OCI-LY3 (cell line): Measurements from ENCODE around the gene NRF1.

ENCODE experiments used
- H2AFZ ChIP-seq: fragments of 200-600, 300-600 bp; shearing (Covaris generic); 2 replicates; pipeline ENCODE4 v1.6.0; 2014; ENCODE audit warnings: antibody characterized with exemption, low read depth, low read length
- H3K27ac ChIP-seq: fragments of 200-600, 300-600 bp; sonication (generic); 2 replicates; pipeline ENCODE4 v1.5.1; 2014; ENCODE audit warnings: mild to moderate bottlenecking, low read length, moderate library complexity, mixed read lengths
- H3K27me3 ChIP-seq: fragments of 200-600, 300-600 bp; sonication (generic); 2 replicates; pipeline ENCODE4 v1.6.1; 2014; ENCODE audit warnings: low read depth, low read length, mixed read lengths
- H3K36me3 ChIP-seq: fragments of 200-600, 300-600 bp; sonication (generic); replicated peaks from 2 replicates; pipeline ENCODE3; 2014; ENCODE audit warnings: low read depth, low read length, mixed read lengths
- H3K4me1 ChIP-seq: fragments of 300-600, 200-600 bp; sonication (generic); 2 replicates; pipeline ENCODE4 v1.6.1; 2014; ENCODE audit warnings: low read length, mixed read lengths
- H3K4me2 ChIP-seq: fragments of 200-600, 300-600 bp; sonication (generic); 2 replicates; pipeline ENCODE4 v1.6.1; 2014; ENCODE audit warnings: low read length, mixed read lengths
- H3K4me3 ChIP-seq: fragments of 300-600, 200-600 bp; sonication (generic); 2 replicates; pipeline ENCODE4 v1.5.1; 2014; ENCODE audit warnings: antibody characterized with exemption, mild to moderate bottlenecking, low read length, moderate library complexity
- H3K79me2 ChIP-seq: fragments of 300-600, 200-600 bp; shearing (Covaris generic); 2 replicates; pipeline ENCODE4 v1.6.1; 2014; ENCODE audit warnings: mild to moderate bottlenecking, low read length, mixed read lengths
- H3K9ac ChIP-seq: fragments of 300-600, 200-600 bp; shearing (Covaris generic); 2 replicates; pipeline ENCODE4 v1.6.0; 2014; ENCODE audit warnings: mild to moderate bottlenecking, low read length, moderate library complexity
- H3K9me3 ChIP-seq: fragments of 200-600, 300-600 bp; shearing (Covaris generic); 2 replicates; pipeline ENCODE4 v1.6.1; 2014; ENCODE audit warnings: low read length, mixed read lengths; ENCODE audit not compliant: insufficient read depth
- H4K20me1 ChIP-seq: fragments of 200-600, 300-600 bp; sonication (generic); 2 replicates; pipeline ENCODE4 v1.6.1; 2016; ENCODE audit warnings: low read length, mixed read lengths; ENCODE audit not compliant: insufficient read depth
- CTCF ChIP-seq: fragments of 200-600, 300-600 bp; sonication (generic); IDR thresholded peaks from 2 replicates; pipeline ENCODE4 v1.5.1; 2014; ENCODE audit warnings: antibody characterized with exemption, low read length, low read depth
- EZH2phosphoT487 ChIP-seq: fragments of 200-600 bp; shearing (Covaris generic); IDR thresholded peaks from 2 replicates; pipeline ENCODE4 v1.6.1; 2018; ENCODE audit warnings: antibody characterized with exemption, mixed run types, low read depth

NRF1 gene

GRCh38 chr7:129801882-129802281 lies 190.4 kb downstream of the NRF1 start:
- TF ChIP-seq EZH2phosphoT487: no peak
- no peak for TF ChIP-seq CTCF
- Histone ChIP-seq H2AFZ (no peak overlapping the region), H3K79me2 (no peaks in the 10 kb centered on the region), H3K27ac (no peak overlapping the region), H3K9me3 (no peaks in the 10 kb centered on the region), H3K9ac (no peak overlapping the region), H3K4me1 (no peaks in the 10 kb centered on the region), H3K4me2 (no peak overlapping the region), H4K20me1 (no peaks in the 10 kb centered on the region), H3K36me3 (no peaks in the 10 kb centered on the region), H3K27me3 (no peaks in the 10 kb centered on the region), H3K4me3 (no peak overlapping the region)

DNA sequence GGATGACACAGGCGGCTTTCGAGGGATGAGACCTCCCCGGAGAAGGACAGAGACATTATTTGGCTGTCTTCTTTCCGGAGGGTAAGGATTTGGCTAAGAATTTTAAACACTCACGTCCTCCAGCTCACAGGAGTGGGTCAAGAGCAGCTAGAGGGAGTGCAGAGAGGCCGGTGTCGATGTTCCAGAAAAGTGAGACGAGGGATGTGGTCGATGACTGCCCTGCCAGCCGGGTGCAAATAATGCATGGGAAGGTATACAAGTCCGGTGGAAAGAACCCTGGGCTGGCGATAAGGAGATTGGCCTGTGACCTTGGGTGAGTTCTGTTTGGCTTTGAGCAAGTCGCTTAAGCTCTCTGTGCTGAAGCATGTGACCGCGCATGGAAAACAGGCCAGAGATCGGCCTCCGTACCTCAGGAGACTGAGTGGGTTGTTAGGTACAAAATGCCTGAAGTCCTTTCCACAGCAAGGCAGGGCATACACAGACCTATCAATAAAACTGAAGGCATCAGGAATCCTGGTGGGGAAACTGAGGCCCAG lies 192.1 kb downstream of the NRF1 start:
- no peaks in the 10 kb centered on the region for H3K79me2 ChIP-seq
- H3K4me3 ChIP-seq: no peak overlapping the region
- no peak overlapping the region for H3K4me2 ChIP-seq
- H3K27me3 ChIP-seq: no peaks in the 10 kb centered on the region
- H3K9me3 ChIP-seq: no peaks in the 10 kb centered on the region
- no peaks in the 10 kb centered on the region for H3K36me3 ChIP-seq
- H2AFZ ChIP-seq: no peak overlapping the region
- no peak overlapping the region for H3K27ac ChIP-seq
- no peaks in the 10 kb centered on the region for H3K4me1 ChIP-seq
- no peaks in the 10 kb centered on the region for H4K20me1 ChIP-seq
- no peak for TF ChIP-seq EZH2phosphoT487
- TF ChIP-seq CTCF: no peak
- H3K9ac ChIP-seq: no peak overlapping the region

- no peak overlapping the region for H3K27ac ChIP-seq
- H3K4me2 ChIP-seq: no peak overlapping the region
- no peaks in the 10 kb centered on the region for H3K4me1 ChIP-seq
- H3K36me3 ChIP-seq: no peaks in the 10 kb centered on the region
- no peaks in the 10 kb centered on the region for H4K20me1 ChIP-seq
- no peak overlapping the region for H3K4me3 ChIP-seq
- no peak overlapping the region for H2AFZ ChIP-seq
- no peaks in the 10 kb centered on the region for H3K27me3 ChIP-seq
- no peaks in the 10 kb centered on the region for H3K9me3 ChIP-seq
- no peak overlapping the region for H3K9ac ChIP-seq
- TF ChIP-seq CTCF (no peak), EZH2phosphoT487 (no peak)
- H3K79me2 ChIP-seq: no peaks in the 10 kb centered on the region
These were observed 192.8 kb downstream of the NRF1 start for GRCh38 chr7:129804111-129804889.

GRCh38 chr7:129804890-129805719 lies 193.6 kb downstream of the NRF1 start:
- Histone ChIP-seq H4K20me1 (no peaks in the 10 kb centered on the region), H3K36me3 (no peaks in the 10 kb centered on the region), H3K4me3 (no peak overlapping the region), H2AFZ (no peak overlapping the region), H3K27ac (no peak overlapping the region), H3K9me3 (no peaks in the 10 kb centered on the region), H3K4me1 (no peaks in the 10 kb centered on the region), H3K9ac (no peak overlapping the region), H3K79me2 (no peaks in the 10 kb centered on the region), H3K27me3 (no peaks in the 10 kb centered on the region), H3K4me2 (no peak overlapping the region)
- TF ChIP-seq EZH2phosphoT487 (no peak), CTCF (no peak)
